ENCODE results near the gene FIGLA.
A peak's percentile ranks its signal among the peaks of the same experiment; 100 is the strongest.

FIGLA gene

GRCh38 chr2:70789304-70790135 lies 923 bp downstream of the FIGLA start:
- TF ChIP-seq CTCF (IDR thresholded peaks at IDR 0.05; ENCODE audit: control insufficient read depth, insufficient read depth, low read depth, low read length, missing control alignments) = peak; percentile 60
- DNase-seq (ENCODE audit: low read depth) = no peak
- no peak overlapping the region; the same call in 1 of the 2 replicates for H3K4me3 ChIP-seq (ENCODE audit: control insufficient read depth, low read depth, low read length)

- DNase-seq (ENCODE audit: low read depth) = no peak
- TF ChIP-seq CTCF (IDR thresholded peaks at IDR 0.05; ENCODE audit: control insufficient read depth, insufficient read depth, low read depth, low read length, missing control alignments) = peak; percentile 38
Measured at GRCh38 chr2:70785137-70785911, 5.1 kb downstream of the FIGLA start.

GRCh38 chr2:70784320-70784719 lies 6.1 kb downstream of the FIGLA start:
- no peak for TF ChIP-seq CTCF (IDR thresholded peaks at IDR 0.05; ENCODE audit: control insufficient read depth, insufficient read depth, low read depth, low read length, missing control alignments)
- H3K4me3 ChIP-seq (ENCODE audit: control insufficient read depth, low read depth, low read length) = no peak overlapping the region
- no peak for DNase-seq (ENCODE audit: low read depth)

More at GRCh38 chr2:70785137-70785911, 5.1 kb downstream of the FIGLA start:
- no peak overlapping the region for H3K4me3 ChIP-seq (ENCODE audit: control insufficient read depth, low read depth, low read length)

- TF ChIP-seq CTCF (IDR thresholded peaks at IDR 0.05; ENCODE audit: control insufficient read depth, insufficient read depth, low read depth, low read length, missing control alignments) = no peak
- no peak for DNase-seq (ENCODE audit: low read depth)
- no peak overlapping the region for H3K4me3 ChIP-seq (ENCODE audit: control insufficient read depth, low read depth, low read length)
Measured at GRCh38 chr2:70779911-70780545, 10.4 kb downstream of the FIGLA start.

- no peak overlapping the region for H3K4me3 ChIP-seq (ENCODE audit: control insufficient read depth, low read depth, low read length)
- TF ChIP-seq CTCF (IDR thresholded peaks at IDR 0.05; ENCODE audit: control insufficient read depth, insufficient read depth, low read depth, low read length, missing control alignments) = no peak
- no peak for DNase-seq (ENCODE audit: low read depth)
Measured at GRCh38 chr2:70779491-70779890, 11.0 kb downstream of the FIGLA start.

GRCh38 chr2:70778676-70779075 lies 11.8 kb downstream of the FIGLA start:
- no peak for TF ChIP-seq CTCF (IDR thresholded peaks at IDR 0.05; ENCODE audit: control insufficient read depth, insufficient read depth, low read depth, low read length, missing control alignments)
- no peak for DNase-seq (ENCODE audit: low read depth)
- H3K4me3 ChIP-seq (ENCODE audit: control insufficient read depth, low read depth, low read length) = no peak overlapping the region
